SK-N-SH treated with all-trans-retinoic acid at 6 μM for 48 hours (cell line): Measurements from ENCODE around the gene GALNT12.

Experiments used
- ATAC-seq: fragments of 200-7000 bp; cut with Tn5 transposase; 3 replicates; pipeline ENCODE4 v1.9.1; 2020; ENCODE audit warnings: mild to moderate bottlenecking, moderate library complexity
- ARNTL ChIP-seq: fragments of 450-650 bp; formaldehyde crosslinking; IDR thresholded peaks from 2 replicates; pipeline ENCODE4 v1.5.0; 2020; ENCODE audit warnings: low read depth, mild to moderate bottlenecking, moderate library complexity, borderline replicate concordance
- BACH2 ChIP-seq: fragments of 250-450 bp; sonication (Bioruptor Pico); IDR thresholded peaks from 2 replicates; pipeline ENCODE4 v1.9.0; 2021; ENCODE audit warnings: mild to moderate bottlenecking, borderline replicate concordance
- CREB5 ChIP-seq: fragments of 250-450 bp; sonication (Bioruptor Pico); IDR thresholded peaks from 2 replicates; pipeline ENCODE4 v1.5.1; 2020; ENCODE audit warnings: low read depth, mild to moderate bottlenecking, moderate library complexity
- CSDC2 ChIP-seq: fragments of 250-450 bp; sonication (Bioruptor Pico); IDR thresholded peaks from 2 replicates; pipeline ENCODE4 v1.5.0; 2020; ENCODE audit warnings: mild to moderate bottlenecking, moderate library complexity
- CSRNP3 ChIP-seq: fragments of 250-450 bp; sonication (Bioruptor Pico); IDR thresholded peaks from 2 replicates; pipeline ENCODE4 v1.5.1; 2021; ENCODE audit warnings: mild to moderate bottlenecking, moderate library complexity
- ESRRG ChIP-seq: fragments of 250-450 bp; sonication (Bioruptor Pico); IDR thresholded peaks from 2 replicates; pipeline ENCODE4 v1.6.1; 2021; ENCODE audit warnings: mild to moderate bottlenecking
- GLIS3 ChIP-seq: fragments of 250-450 bp; sonication (Bioruptor Pico); IDR thresholded peaks from 2 replicates; pipeline ENCODE4 v1.5.0; 2020; ENCODE audit warnings: mild to moderate bottlenecking, moderate library complexity
- PATZ1 ChIP-seq: fragments of 250-450 bp; sonication (Bioruptor Pico); IDR thresholded peaks from 2 replicates; pipeline ENCODE4 v1.8.0; 2020; ENCODE audit warnings: mild to moderate bottlenecking, moderate library complexity, borderline replicate concordance
- POU6F1 ChIP-seq: fragments of 250-450 bp; sonication (Bioruptor Pico); IDR thresholded peaks from 2 replicates; pipeline ENCODE4 v1.8.0; 2021; ENCODE audit warnings: low read depth, mild to moderate bottlenecking, moderate library complexity, borderline replicate concordance
- PPARA ChIP-seq: fragments of 250-450 bp; sonication (Bioruptor Pico); IDR thresholded peaks from 2 replicates; pipeline ENCODE4 v1.5.0; 2020; ENCODE audit warnings: mild to moderate bottlenecking, borderline replicate concordance
- RARB ChIP-seq: fragments of 250-450 bp; sonication (Bioruptor Pico); IDR thresholded peaks from 2 replicates; pipeline ENCODE4 v1.8.0; 2021; ENCODE audit warnings: mild to moderate bottlenecking, moderate library complexity
- SNAI2 ChIP-seq: fragments of 250-450 bp; sonication (Bioruptor Pico); IDR thresholded peaks from 2 replicates; pipeline ENCODE4 v1.5.0; 2020; ENCODE audit warnings: mild to moderate bottlenecking, moderate library complexity
- TCF4 ChIP-seq: fragments of 250-450 bp; sonication (Bioruptor Pico); IDR thresholded peaks from 2 replicates; pipeline ENCODE4 v1.8.0; 2021; ENCODE audit warnings: mild to moderate bottlenecking, moderate library complexity, borderline replicate concordance
- TOX ChIP-seq: fragments of 250-450 bp; sonication (Bioruptor Pico); IDR thresholded peaks from 2 replicates; pipeline ENCODE4 v1.8.0; 2021; ENCODE audit warnings: mild to moderate bottlenecking, moderate library complexity, borderline replicate concordance
- TSHZ2 ChIP-seq: fragments of 250-450 bp; sonication (Bioruptor Pico); IDR thresholded peaks from 2 replicates; pipeline ENCODE4 v1.5.0; 2020; ENCODE audit warnings: mild to moderate bottlenecking, moderate library complexity
- ZFP3 ChIP-seq: fragments of 250-450 bp; sonication (Bioruptor Pico); IDR thresholded peaks from 2 replicates; pipeline ENCODE4 v1.5.0; 2020; ENCODE audit warnings: mild to moderate bottlenecking, moderate library complexity
- ZNF565 ChIP-seq: fragments of 450-650 bp; formaldehyde crosslinking; conservative IDR thresholded peaks from 2 replicates; pipeline ENCODE4 v1.5.0; 2020; ENCODE audit warnings: low read depth, mild to moderate bottlenecking, moderate library complexity
- ZNF70 ChIP-seq: fragments of 450-650 bp; formaldehyde crosslinking; IDR thresholded peaks from 2 replicates; pipeline ENCODE4 v1.5.0; 2020; ENCODE audit warnings: mild to moderate bottlenecking, moderate library complexity
- ZNF8 ChIP-seq: fragments of 450-650 bp; formaldehyde crosslinking; IDR thresholded peaks from 2 replicates; pipeline ENCODE4 v1.5.0; 2020; ENCODE audit warnings: mild to moderate bottlenecking, moderate library complexity

Gene GALNT12

GRCh38 chr9:98815391-98815951 is 8.0 kb downstream of the GALNT12 start:
- TF ChIP-seq ZNF565 (CRISPR knock-in tag) = no peak
- no peak for TF ChIP-seq SNAI2 (CRISPR knock-in tag)
- no peak for TF ChIP-seq ZFP3
- no peak for TF ChIP-seq PPARA (CRISPR knock-in tag)
- no peak for TF ChIP-seq POU6F1 (CRISPR knock-in tag)
- no peak for TF ChIP-seq ARNTL (CRISPR knock-in tag)
- no peak for TF ChIP-seq RARB
- ATAC-seq = no peak

GRCh38 chr9:98818764-98819163 is 11.3 kb downstream of the GALNT12 start:
- no peak for TF ChIP-seq ARNTL (CRISPR knock-in tag)
- no peak for TF ChIP-seq ESRRG (CRISPR knock-in tag)
- no peak for TF ChIP-seq CSDC2 (CRISPR knock-in tag)
- no peak for TF ChIP-seq ZNF70 (CRISPR knock-in tag)
- no peak for TF ChIP-seq POU6F1 (CRISPR knock-in tag)
- TF ChIP-seq ZNF8 (CRISPR knock-in tag) = no peak
- TF ChIP-seq TCF4 (CRISPR knock-in tag) = no peak
- no peak for TF ChIP-seq TOX (CRISPR knock-in tag)
- ATAC-seq = no peak

- no peak for ATAC-seq
- TF ChIP-seq CSRNP3 (CRISPR knock-in tag) = no peak
- no peak for TF ChIP-seq PPARA (CRISPR knock-in tag)
- no peak for TF ChIP-seq BACH2 (CRISPR knock-in tag)
- no peak for TF ChIP-seq CSDC2 (CRISPR knock-in tag)
- TF ChIP-seq GLIS3 (CRISPR knock-in tag) = no peak
- no peak for TF ChIP-seq PATZ1 (CRISPR knock-in tag)
- TF ChIP-seq CREB5 = no peak
- TF ChIP-seq ZNF565 (CRISPR knock-in tag) = no peak
- no peak for TF ChIP-seq TSHZ2 (CRISPR knock-in tag)
- no peak for TF ChIP-seq ARNTL (CRISPR knock-in tag)
- TF ChIP-seq RARB = no peak
Measured at GRCh38 chr9:98819231-98819630, 11.8 kb downstream of the GALNT12 start.
